Gastrocnemius medialis (tissue), 4 donors: ENCODE measurements around the gene FAM185A. TPM values are rescaled to one million over a fixed set of nuclear protein-coding genes. Genes with fewer than 3 reads are reported as not detected.
"Not testable (repeated sequence)": the region's sequence is repeated elsewhere in the genome, so short reads cannot be mapped to it uniquely, and the experiment has no call there.

ENCODE experiments used
- ATAC-seq, 2 donors: fragments of 150-250 bp; one replicate each; pipeline ENCODE4 v1.9.1; 2016
- DNase-seq, 2 donors: peaks; one replicate each; pipeline ENCODE4 v3.0.0-alpha.2; 2019
- H3K27ac ChIP-seq, 4 donors: fragments of 200-600 bp; sonication (generic); 1 replicate in 1 of 4; 2 replicates in 3 of 4; pipeline ENCODE4 v1.5.1; 2016 to 2018; ENCODE audit warnings: mild to moderate bottlenecking in 2 of 4, moderate library complexity in 1 of 4
- H3K27me3 ChIP-seq, 3 donors: fragments of 200-600 bp; sonication (generic) in 2 of 3; 1 replicate in 1 of 3; 2 replicates in 2 of 3; pipeline versions ENCODE4 v1.5.1 to v1.6.0; 2016 to 2019; ENCODE audit warnings: mild to moderate bottlenecking in 1 of 3, moderate library complexity in 1 of 3
- H3K36me3 ChIP-seq, 2 donors: fragments of 200-600 bp; sonication (generic) in 1 of 2; one replicate each; pipeline ENCODE4 v1.5.1; 2017 to 2018
- H3K4me1 ChIP-seq, 2 donors: fragments of 200-600 bp; sonication (generic) in 1 of 2; one replicate each; pipeline ENCODE4 v1.5.1; 2016 to 2017; ENCODE audit warnings: mild to moderate bottlenecking in 2 of 2
- H3K4me3 ChIP-seq, 4 donors: fragments of 200-600 bp; sonication (generic) in 3 of 4; 1 replicate in 1 of 4; 2 replicates in 3 of 4; pipeline ENCODE4 v1.5.1; 2016 to 2019; ENCODE audit warnings: mild to moderate bottlenecking in 2 of 4
- H3K9me3 ChIP-seq, 3 donors: fragments of 200-600 bp; sonication (generic) in 2 of 3; 1 replicate in 1 of 3; 2 replicates in 2 of 3; pipeline ENCODE4 v1.5.1; 2016 to 2019
- CTCF ChIP-seq, 5 experiments: fragments of 450-650 bp in 3 of 5; fragments of 200-600 bp in 2 of 5; sonication (generic) in 2 of 5; IDR thresholded peaks in 4 of 5; conservative IDR thresholded peaks in 1 of 5; 1 replicate in 4 of 5; 2 replicates in 1 of 5; pipeline ENCODE4 v1.5.1; 2016 to 2019; ENCODE audit warnings: antibody characterized with exemption in 5 of 5, mild to moderate bottlenecking in 3 of 5, moderate library complexity in 3 of 5
- in situ Hi-C, 4 donors: fragments of 200-750 bp; cut with MboI; loops; one replicate each; pipeline versions ENCODE4 v1.15.0 to v1.8.0; 2017; ENCODE audit warnings: low sequenced_read_pairs in 4 of 4
- intact Hi-C: fragments of 100-400 bp; cut with DNase I; formaldehyde crosslinking; loops from one replicate; pipeline ENCODE4 v1.15.1; 2023; ENCODE audit warnings: low total_unique reads
- total RNA-seq, 4 donors: library from RNA; depleted of rRNA; stranded (reverse); fragments of >200 nt; gene quantifications; one replicate each; pipeline versions ENCODE4 v1.1.0 to v1.2.3, GENCODE V29; 2016

The FAM185A gene
- total RNA-seq, 4 donors from 2014 or later = 9.9 to 28.0 (median 18.9) TPM

- DNase-seq, H3K36me3 ChIP-seq, intact Hi-C loops, in situ Hi-C loops, ATAC-seq, H3K4me3 ChIP-seq, H3K9me3 ChIP-seq, H3K27me3 ChIP-seq, H3K27ac ChIP-seq: not testable (repeated sequence)
- H3K4me1 ChIP-seq = peaks cover 15 to 19% of the 10 kb centered on the region in 2 donors
Observed at GRCh38 chr7:102745494-102746288, 3.1 kb upstream of the FAM185A start.

GRCh38 chr7:102749445-102749786 lies 617 bp downstream of the FAM185A start:
- DNase-seq, in situ Hi-C loops, H3K36me3 ChIP-seq, intact Hi-C loops, H3K27me3 ChIP-seq, H3K9me3 ChIP-seq: not testable (repeated sequence)
- peak overlapping the region; percentile 79 to 91 (median 90) for H3K27ac ChIP-seq
- peaks cover 15 to 23% of the 10 kb centered on the region in 2 donors for H3K4me1 ChIP-seq
- peak in 1 of 2 donors; percentile 4 for ATAC-seq
- H3K4me3 ChIP-seq = peak overlapping the region; percentile 72 to 85 (median 80)

GRCh38 chr7:102758227-102758626 lies 9.4 kb downstream of the FAM185A start:
- not testable (repeated sequence) for H3K4me3 ChIP-seq, ATAC-seq, H3K9me3 ChIP-seq, DNase-seq, H3K27me3 ChIP-seq, H3K36me3 ChIP-seq, H3K27ac ChIP-seq
- in situ Hi-C loops (loop anchor here in 3 of 4 donors (25.0 kb wide), 1 partner anchor 304 kb away; the partner anchor contains the start of gene FBXL13 (in 3 of the 3)), intact Hi-C loops (loop anchor here (5.0 kb wide), 1 partner anchor 304 kb away; no protein-coding TSS in a partner anchor)
- peaks cover 15 to 19% of the 10 kb centered on the region in 2 donors for H3K4me1 ChIP-seq
- TF ChIP-seq CTCF (IDR thresholded peaks at IDR 0.05 in 4 of 5, conservative IDR thresholded peaks at IDR 0.05 in 1 of 5) = peak in 2 of 5 experiments; percentile 9 to 30

- in situ Hi-C loops (loop anchor here in 3 of 4 donors (25.0 kb wide), 1 partner anchor 302 kb away; the partner anchor contains the start of gene FBXL13 (in 3 of the 3)), intact Hi-C loops (loop anchor here (5.0 kb wide), 1 partner anchor 302 kb away; no protein-coding TSS in a partner anchor)
- H3K4me3 ChIP-seq, H3K27me3 ChIP-seq, H3K27ac ChIP-seq, H3K9me3 ChIP-seq, H3K36me3 ChIP-seq, ATAC-seq, DNase-seq: not testable (repeated sequence)
- peaks cover 12 to 13% of the 10 kb centered on the region in 2 donors for H3K4me1 ChIP-seq
Observed at GRCh38 chr7:102759934-102760333, 11.1 kb downstream of the FAM185A start.

GRCh38 chr7:102761234-102761633 lies 12.4 kb downstream of the FAM185A start:
- H3K9me3 ChIP-seq, DNase-seq, H3K27ac ChIP-seq, H3K27me3 ChIP-seq, H3K4me3 ChIP-seq, intact Hi-C loops, ATAC-seq, H3K36me3 ChIP-seq: not testable (repeated sequence)
- in situ Hi-C loops = loop anchor here in 3 of 4 donors (25.0 kb wide), 1 partner anchor 301 kb away; the partner anchor contains the start of gene FBXL13 (in 3 of the 3)
- H3K4me1 ChIP-seq = peaks cover 12 to 13% of the 10 kb centered on the region in 2 donors

GRCh38 chr7:102763295-102763905 lies 14.6 kb downstream of the FAM185A start:
- ATAC-seq = peak; percentile 36 to 88
- peaks cover 12 to 13% of the 10 kb centered on the region in 2 donors for H3K4me1 ChIP-seq
- H3K9me3 ChIP-seq, DNase-seq, H3K4me3 ChIP-seq, H3K36me3 ChIP-seq, H3K27me3 ChIP-seq, intact Hi-C loops: not testable (repeated sequence)
- H3K27ac ChIP-seq = peak overlapping the region; percentile 7 to 55 (median 32)
- in situ Hi-C loops = loop anchor here in 3 of 4 donors (25.0 kb wide), 1 partner anchor 299 kb away; the partner anchor contains the start of gene FBXL13 (in 3 of the 3)

GRCh38 chr7:102769657-102770192 lies 20.9 kb downstream of the FAM185A start:
- in situ Hi-C loops = loop anchor here in 3 of 4 donors (25.0 kb wide), 1 partner anchor 293 kb away; the partner anchor contains the start of gene FBXL13 (in 3 of the 3)
- H3K36me3 ChIP-seq, H3K27ac ChIP-seq, ATAC-seq, DNase-seq, H3K4me3 ChIP-seq, H3K27me3 ChIP-seq, H3K9me3 ChIP-seq, intact Hi-C loops, H3K4me1 ChIP-seq: not testable (repeated sequence)

GRCh38 chr7:102770467-102770866 lies 21.7 kb downstream of the FAM185A start:
- H3K27me3 ChIP-seq, H3K4me1 ChIP-seq, H3K4me3 ChIP-seq, ATAC-seq, H3K27ac ChIP-seq, H3K36me3 ChIP-seq, intact Hi-C loops, DNase-seq, H3K9me3 ChIP-seq: not testable (repeated sequence)
- in situ Hi-C loops = loop anchor here in 3 of 4 donors (25.0 kb wide), 1 partner anchor 292 kb away; the partner anchor contains the start of gene FBXL13 (in 3 of the 3)

- H3K27ac ChIP-seq, H3K4me1 ChIP-seq, H3K27me3 ChIP-seq, ATAC-seq, intact Hi-C loops, H3K4me3 ChIP-seq, H3K36me3 ChIP-seq, DNase-seq, H3K9me3 ChIP-seq, in situ Hi-C loops: not testable (repeated sequence)
Observed at GRCh38 chr7:102776217-102776616, 27.4 kb downstream of the FAM185A start.

GRCh38 chr7:102778663-102779062 lies 29.9 kb downstream of the FAM185A start:
- ATAC-seq, H3K9me3 ChIP-seq, in situ Hi-C loops, H3K27ac ChIP-seq, DNase-seq, H3K27me3 ChIP-seq, H3K4me3 ChIP-seq, H3K36me3 ChIP-seq, intact Hi-C loops, H3K4me1 ChIP-seq: not testable (repeated sequence)
